Activated CD8-positive, alpha-beta memory T cell treated with anti-CD3 and anti-CD28 coated beads for 4 hours (primary cell): ENCODE data around the gene BEX4.

Experiments
- DNase-seq, 2 donors: peaks; one replicate each; pipeline ENCODE4 v3.0.0-alpha.2; 2020; ENCODE audit warnings: low read depth in 2 of 2

The BEX4 gene

DNA sequence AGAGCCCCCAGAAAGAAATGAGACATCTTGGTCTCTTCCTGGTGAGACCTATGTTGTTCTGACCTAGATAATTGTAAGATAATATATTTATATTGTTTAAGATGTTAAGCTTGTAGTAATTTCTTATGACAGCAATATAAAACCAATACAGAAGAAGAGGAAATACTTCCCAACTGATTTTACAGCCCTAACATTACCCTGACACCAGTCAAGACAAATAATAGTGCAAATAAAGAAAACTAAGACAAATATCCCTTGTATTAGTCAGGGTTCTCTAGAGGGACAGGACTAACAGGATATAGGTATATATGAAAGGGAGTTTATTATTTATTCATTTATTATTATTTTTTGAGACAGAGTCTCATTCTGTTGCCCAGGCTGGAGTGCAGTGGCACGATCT, 21.4 kb downstream of the BEX4 start:
- no peak for DNase-seq

DNA sequence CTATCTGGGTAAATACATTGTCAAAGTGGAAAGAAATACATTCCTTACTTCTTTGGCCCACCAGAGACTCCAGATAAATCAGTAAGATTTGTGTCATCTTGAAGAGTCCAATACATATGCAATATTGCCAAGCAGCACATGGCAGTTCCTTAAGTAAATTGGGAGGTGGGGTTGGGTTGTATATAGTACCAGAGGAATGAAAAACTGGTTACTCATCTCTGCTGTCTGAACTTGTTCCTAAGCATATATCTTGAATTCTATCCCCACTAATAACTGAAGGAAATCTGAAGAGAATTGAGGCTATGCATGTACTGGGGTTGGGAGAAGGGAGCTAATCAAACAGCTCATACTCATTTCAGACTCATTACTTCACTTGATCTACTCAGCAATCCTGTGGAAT, 25.2 kb downstream of the BEX4 start:
- DNase-seq = no peak

DNA sequence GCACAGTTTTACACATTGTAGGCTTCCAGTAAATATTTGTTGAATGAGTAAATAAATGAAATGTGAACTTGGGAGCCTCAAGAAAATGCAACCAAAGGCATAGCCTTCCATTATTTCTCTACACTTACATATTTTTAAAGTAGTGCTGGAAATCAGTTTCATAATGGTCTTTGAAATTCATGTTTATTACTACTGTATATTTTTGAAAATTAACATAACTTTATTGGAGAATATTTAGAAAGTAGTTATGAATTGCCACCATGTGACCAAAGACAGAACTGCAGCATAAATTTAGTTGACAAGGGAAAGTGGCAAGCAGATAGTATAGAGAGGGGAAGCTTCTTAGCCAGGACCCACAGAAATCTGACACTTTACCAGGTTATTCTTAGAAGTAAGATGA, 33.6 kb downstream of the BEX4 start:
- DNase-seq = no peak

DNA sequence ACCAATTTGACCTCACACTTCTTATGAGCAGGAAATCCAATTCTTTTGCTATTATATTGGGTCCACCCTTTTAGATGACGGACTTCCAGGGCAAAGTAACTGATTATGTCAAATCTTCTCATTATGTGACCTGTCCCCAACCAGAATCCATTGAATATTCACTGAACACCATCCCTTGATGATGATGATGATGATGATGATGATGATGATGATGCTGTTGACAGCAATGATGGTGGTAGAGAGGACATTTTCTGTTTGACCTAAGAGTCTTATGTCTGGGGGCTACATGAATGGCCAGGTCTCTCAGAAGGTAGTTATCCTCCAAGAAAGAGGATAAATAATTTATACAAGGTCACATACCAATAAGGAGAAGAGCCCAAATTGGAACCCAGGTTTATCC, 34.9 kb downstream of the BEX4 start:
- DNase-seq = no peak

DNA sequence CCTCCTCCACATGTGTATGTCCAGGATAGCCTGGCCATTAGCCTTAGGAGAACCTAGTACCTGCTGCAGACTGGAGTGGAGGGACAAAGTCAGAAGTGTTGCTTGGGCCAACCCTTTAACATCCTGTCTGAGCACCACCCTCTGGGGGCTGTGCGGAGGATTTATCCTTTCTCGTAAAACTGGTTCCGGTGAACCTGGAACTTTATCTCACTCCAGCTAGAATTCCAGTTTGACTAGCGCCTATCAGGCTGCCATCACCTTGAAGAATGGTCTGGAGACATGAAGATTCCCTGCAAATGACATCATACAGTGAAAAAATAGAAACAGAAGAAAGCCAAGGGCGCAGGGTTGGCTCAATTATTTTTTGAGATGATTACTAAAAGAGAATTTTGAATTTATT, 36.1 kb downstream of the BEX4 start:
- no peak for DNase-seq

DNA sequence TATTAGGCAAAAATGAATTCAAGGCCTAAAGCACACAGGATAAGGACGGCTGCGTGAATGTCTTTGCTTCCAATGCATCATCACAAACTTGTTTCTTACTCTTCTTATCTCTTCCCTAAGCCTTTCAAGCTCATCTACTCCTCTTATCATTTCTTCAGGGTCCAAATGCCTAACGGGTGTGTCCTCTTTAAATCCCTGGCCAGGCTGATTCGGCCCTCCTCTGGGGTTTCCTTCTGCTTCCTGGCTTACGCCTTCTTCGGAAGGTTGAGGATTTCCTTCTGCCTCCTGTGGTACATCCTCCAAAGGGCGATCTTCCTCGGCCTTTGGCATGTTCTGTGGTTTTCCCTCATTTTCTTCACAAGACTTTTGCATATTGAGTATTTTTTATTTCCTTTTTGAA, 38.7 kb downstream of the BEX4 start:
- no peak for DNase-seq

DNA sequence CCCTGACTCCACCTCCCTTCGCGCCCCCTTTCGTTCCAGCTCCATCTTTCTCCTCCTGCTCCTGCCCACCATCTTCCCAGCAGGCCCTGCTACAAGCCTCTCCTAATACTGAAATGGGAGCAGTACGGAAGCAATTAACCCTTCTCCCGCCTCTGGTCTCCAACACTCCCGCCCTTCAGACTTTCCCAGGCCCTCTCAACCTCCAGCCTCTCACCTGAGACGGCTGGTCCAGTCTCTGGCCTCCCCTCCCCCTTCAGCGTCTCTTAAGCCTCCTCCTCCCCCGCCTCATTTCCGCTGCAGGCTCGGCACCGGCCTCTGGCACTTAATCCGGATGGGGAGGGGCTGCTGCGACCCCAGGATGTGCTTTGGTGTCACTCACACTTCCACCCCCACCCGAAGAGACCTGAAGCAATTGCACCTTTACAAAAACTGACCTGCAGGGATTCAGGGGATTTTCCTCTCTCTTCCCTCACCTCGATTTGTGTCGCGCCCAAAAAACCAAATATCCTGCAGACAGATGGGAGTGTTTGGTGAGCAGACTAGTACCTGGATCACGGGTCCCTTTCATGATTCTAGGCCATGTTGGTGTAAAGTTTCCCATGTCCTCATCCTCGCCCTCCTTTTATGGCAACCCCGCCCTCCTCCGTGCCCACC, 39.4 kb downstream of the BEX4 start:
- DNase-seq = peak in 1 of 2 donors; percentile 12

DNA sequence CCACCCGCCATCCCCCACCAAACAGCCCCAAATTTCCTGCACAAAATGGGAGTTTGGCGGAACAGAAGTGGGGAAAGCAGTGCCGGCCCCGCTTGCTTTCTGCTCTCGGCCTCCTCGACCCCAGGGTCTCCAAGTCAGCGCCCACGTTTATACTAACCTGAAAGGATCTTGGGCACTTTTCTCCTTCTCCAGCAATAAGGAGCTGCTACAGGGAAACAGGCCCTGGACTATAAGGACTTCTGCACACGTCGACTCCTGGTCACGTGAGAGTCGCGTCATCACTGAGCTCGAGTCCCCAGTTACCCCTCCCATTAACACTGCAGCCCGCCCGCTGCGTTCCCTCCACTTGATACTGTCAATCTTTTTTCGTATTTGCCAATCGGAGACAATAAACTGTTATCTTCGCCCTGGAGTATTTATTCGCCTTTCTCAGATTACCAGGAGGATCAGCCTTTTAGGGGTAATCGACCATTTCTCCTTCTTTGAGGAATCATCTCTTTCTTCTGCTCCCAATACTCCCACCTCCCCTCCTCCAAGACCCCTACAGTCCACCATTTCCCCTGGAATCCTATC, 40.1 kb downstream of the BEX4 start, which contains the start of gene TCEAL8:
TCEAL8 (minus strand) TSS at position 235 of the 573 bp plus-strand sequence. CDS start 1,176 bp downstream, outside the sequence.
- DNase-seq = peak; percentile 12 to 23

DNA sequence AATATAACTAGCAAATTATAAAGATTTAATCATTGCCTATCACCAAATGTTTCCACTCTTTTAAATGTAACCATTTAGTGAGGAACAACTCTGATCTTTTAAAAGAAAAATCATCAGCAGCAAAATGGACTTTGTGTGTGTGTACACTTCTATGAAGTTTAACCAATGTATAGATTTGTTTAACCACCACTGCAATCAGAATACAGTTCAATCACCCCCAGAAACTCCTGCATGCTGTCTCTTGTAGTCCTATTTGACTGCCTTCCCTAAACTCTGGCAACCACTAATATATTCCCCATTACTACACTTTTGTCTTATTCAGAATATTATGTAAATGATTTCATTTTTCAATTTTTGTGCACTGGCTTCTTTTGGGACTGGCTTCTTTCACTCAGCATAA, 41.7 kb downstream of the BEX4 start:
- no peak for DNase-seq

DNA sequence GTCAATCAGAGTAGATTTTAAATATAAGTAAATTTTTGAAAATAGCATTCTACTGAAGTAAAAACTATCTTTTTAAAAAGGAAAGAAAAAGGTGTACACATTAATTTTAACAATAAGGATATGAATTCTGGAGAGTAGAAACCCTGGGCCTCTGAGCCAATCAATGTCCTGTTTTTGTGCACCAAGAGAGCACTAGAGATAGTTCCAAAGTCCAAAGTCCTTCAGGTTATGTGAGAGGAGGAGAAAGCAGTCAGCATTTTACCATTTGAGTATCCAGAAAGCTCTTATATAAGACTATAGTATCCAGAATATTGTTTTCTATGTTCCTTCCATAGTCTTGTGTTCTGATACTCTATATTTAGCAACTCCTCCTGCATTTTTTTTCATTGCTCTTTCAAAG, 43.4 kb downstream of the BEX4 start:
- DNase-seq = no peak
